GM23248 (cell line): ENCODE data around the gene CNGB1. TPM values are rescaled to one million over a fixed set of nuclear protein-coding genes. Genes with fewer than 3 reads are reported as not detected.
"Not testable (repeated sequence)": the region's sequence is repeated elsewhere in the genome, so short reads cannot be mapped to it uniquely, and the experiment has no call there.

Experiments
- DNase-seq: peaks from one replicate; pipeline ENCODE4 v3.0.0-alpha.2; 2015
- H2AFZ ChIP-seq: fragments of 200-600 bp; sonication (generic); 2 replicates; pipeline ENCODE4 v1.6.1; 2016; ENCODE audit warnings: antibody characterized with exemption
- H3F3A ChIP-seq: fragments of 200-600 bp; sonication (generic); 2 replicates; pipeline ENCODE4 v1.6.1; 2016; ENCODE audit warnings: mild to moderate bottlenecking, antibody characterized with exemption, mixed run types; ENCODE audit not compliant: insufficient read depth
- H3K27ac ChIP-seq: fragments of 200-600 bp; sonication (generic); 2 replicates; pipeline ENCODE4 v1.5.1; 2016; ENCODE audit warnings: mild to moderate bottlenecking
- H3K27me3 ChIP-seq: fragments of 200-600 bp; sonication (generic); replicated peaks from 2 replicates; pipeline ENCODE4 v1.6.1; 2016; ENCODE audit warnings: mild to moderate bottlenecking; ENCODE audit not compliant: insufficient read depth
- H3K36me3 ChIP-seq: fragments of 200-600 bp; sonication (generic); 2 replicates; pipeline ENCODE4 v1.6.1; 2016; ENCODE audit warnings: low read depth, mild to moderate bottlenecking
- H3K4me1 ChIP-seq: fragments of 200-600 bp; sonication (generic); 2 replicates; pipeline ENCODE4 v1.6.1; 2016; ENCODE audit warnings: mild to moderate bottlenecking; ENCODE audit not compliant: insufficient read depth
- H3K4me2 ChIP-seq: fragments of 200-600 bp; sonication (generic); one replicate; pipeline ENCODE4 v1.6.1; 2016; ENCODE audit warnings: mild to moderate bottlenecking; ENCODE audit not compliant: unreplicated experiment
- H3K4me3 ChIP-seq: fragments of 200-600 bp; sonication (generic); 2 replicates; pipeline ENCODE4 v1.5.1; 2016; ENCODE audit warnings: mild to moderate bottlenecking
- H3K79me2 ChIP-seq: fragments of 200-600 bp; sonication (generic); 2 replicates; pipeline ENCODE4 v1.6.1; 2016; ENCODE audit warnings: mild to moderate bottlenecking; ENCODE audit not compliant: insufficient read depth
- H3K9ac ChIP-seq: fragments of 200-600 bp; sonication (generic); 2 replicates; pipeline ENCODE4 v1.6.1; 2016; ENCODE audit warnings: mild to moderate bottlenecking
- H3K9me2 ChIP-seq: fragments of 200-600 bp; sonication (generic); 2 replicates; pipeline ENCODE4 v1.6.1; 2016; ENCODE audit warnings: mixed run types, mild to moderate bottlenecking, moderate library complexity; ENCODE audit not compliant: insufficient read depth
- H3K9me3 ChIP-seq: fragments of 200-600 bp; sonication (generic); one replicate; pipeline ENCODE4 v1.6.1; 2017; ENCODE audit warnings: low read depth
- H4K20me1 ChIP-seq: fragments of 200-600 bp; sonication (generic); 2 replicates; pipeline ENCODE4 v1.6.0; 2016; ENCODE audit not compliant: insufficient read depth
- EZH2 ChIP-seq: fragments of 200-600 bp; sonication (generic); IDR thresholded peaks from 2 replicates; pipeline ENCODE4 v1.6.1; 2018; ENCODE audit warnings: antibody characterized with exemption, mild to moderate bottlenecking; ENCODE audit not compliant: insufficient read depth, poor library complexity, severe bottlenecking
- EZH2phosphoT487 ChIP-seq: fragments of 200-600 bp; sonication (generic); IDR thresholded peaks from 2 replicates; pipeline ENCODE4 v1.6.1; 2018; ENCODE audit warnings: antibody characterized with exemption, moderate library complexity, mild to moderate bottlenecking, low read depth; ENCODE audit not compliant: insufficient read depth
- WGBS, 2 experiments: methylation state at CpG; one replicate each; pipeline ENCODE4 v1.1.6; 2015 to 2017; ENCODE audit warnings: low lambda C conversion rate in 2 of 2, low coverage in 1 of 2; ENCODE audit errors: missing lambda C conversion rate in 2 of 2; 5-methylcytosine and 5-hydroxymethylcytosine counted together
- in situ Hi-C: fragments of 300-500 bp; cut with MboI; formaldehyde crosslinking; loops from 2 replicates; pipeline ENCODE4 v1.15.0; 2020
- polyA plus RNA-seq: library from polyadenylated mRNA; unstranded; fragments of >200 nt; fragmentation: Nextera tagmentation; extraction: Ambion mirVana; gene quantifications from 2 replicates; pipeline ENCODE4 v1.2.1, GENCODE V29; 2016
- total RNA-seq: library from RNA; depleted of rRNA; stranded (reverse); fragments of >200 nt; shearing (Covaris generic); gene quantifications from 2 replicates; pipeline ENCODE4 v1.2.3, GENCODE V29; 2014

The CNGB1 gene
- total and polyA plus RNA-seq, 2 experiments from 2014 or later = not detected

GRCh38 chr16:57920215-57920879 is 50.6 kb downstream of the CNGB1 start:
- Histone ChIP-seq H3K4me2 (no peak overlapping the region), H3K9me2 (no peaks in the 10 kb centered on the region), H3K27ac (no peak overlapping the region), H3K27me3 (peaks cover 14% of the 10 kb centered on the region; the same call in 1 of the 2 replicates), H3K9me3 (no peaks in the 10 kb centered on the region), H3K9ac (no peak overlapping the region), H3K4me3 (no peak overlapping the region), H2AFZ (no peak overlapping the region), H3K4me1 (no peaks in the 10 kb centered on the region), H3K79me2 (no peaks in the 10 kb centered on the region), H3F3A (no peaks in the 10 kb centered on the region), H3K36me3 (no peaks in the 10 kb centered on the region), H4K20me1 (no peaks in the 10 kb centered on the region)
- TF ChIP-seq EZH2phosphoT487 = no peak
- no peak for TF ChIP-seq EZH2
- WGBS, 2 experiments = 68 to 71% methylated on average over 14 of the region's 14 CpGs
- in situ Hi-C loops = no loop called here
- DNase-seq = no peak

- no peak for DNase-seq
- Histone ChIP-seq H3K4me2 (no peak overlapping the region), H2AFZ (no peak overlapping the region), H3K27me3 (peaks cover 11% of the 10 kb centered on the region), H3K9me2 (no peaks in the 10 kb centered on the region), H3K27ac (no peak overlapping the region), H3K4me3 (no peak overlapping the region), H3K4me1 (no peaks in the 10 kb centered on the region), H3F3A (no peaks in the 10 kb centered on the region), H4K20me1 (no peaks in the 10 kb centered on the region), H3K9me3 (no peaks in the 10 kb centered on the region), H3K36me3 (no peaks in the 10 kb centered on the region), H3K79me2 (no peaks in the 10 kb centered on the region), H3K9ac (no peak overlapping the region)
- TF ChIP-seq EZH2phosphoT487 (no peak), EZH2 (no peak)
- in situ Hi-C loops = no loop called here
- WGBS, 2 experiments = 54 to 71% methylated on average over 6 of the region's 6 CpGs
Observed at GRCh38 chr16:57918994-57919393, 51.9 kb downstream of the CNGB1 start.

GRCh38 chr16:57918444-57918843 is 52.5 kb downstream of the CNGB1 start:
- Histone ChIP-seq H3K27ac (no peak overlapping the region), H3K79me2 (no peaks in the 10 kb centered on the region), H3K27me3 (peaks cover 7% of the 10 kb centered on the region), H4K20me1 (no peaks in the 10 kb centered on the region), H3K9me2 (no peaks in the 10 kb centered on the region), H3K4me1 (no peaks in the 10 kb centered on the region), H3K4me2 (no peak overlapping the region), H3K36me3 (no peaks in the 10 kb centered on the region), H3K9ac (no peak overlapping the region), H2AFZ (no peak overlapping the region), H3F3A (no peaks in the 10 kb centered on the region), H3K9me3 (no peaks in the 10 kb centered on the region), H3K4me3 (no peak overlapping the region)
- 70 to 73% methylated on average over 3 of the region's 3 CpGs for whole genome bisulfite sequencing, 2 experiments
- in situ Hi-C loops = no loop called here
- no peak for TF ChIP-seq EZH2phosphoT487
- TF ChIP-seq EZH2 = no peak
- DNase-seq = no peak

- H3K27ac ChIP-seq, H3K4me3 ChIP-seq, H3K9me3 ChIP-seq, H3K36me3 ChIP-seq, H3F3A ChIP-seq, H3K9ac ChIP-seq, H4K20me1 ChIP-seq, H3K79me2 ChIP-seq, H3K27me3 ChIP-seq, H3K4me1 ChIP-seq, in situ Hi-C loops, DNase-seq, H3K4me2 ChIP-seq, H3K9me2 ChIP-seq, H2AFZ ChIP-seq: not testable (repeated sequence)
Observed at GRCh38 chr16:57917929-57918328, 53.0 kb downstream of the CNGB1 start.

- H3K27ac ChIP-seq, H3K9ac ChIP-seq, H3F3A ChIP-seq, H2AFZ ChIP-seq, in situ Hi-C loops, H3K9me2 ChIP-seq, H3K4me3 ChIP-seq, H3K9me3 ChIP-seq, H3K4me1 ChIP-seq, H3K79me2 ChIP-seq, DNase-seq, H3K36me3 ChIP-seq, H3K27me3 ChIP-seq, H3K4me2 ChIP-seq, H4K20me1 ChIP-seq: not testable (repeated sequence)
- WGBS, 2 experiments = 95 to 100% methylated on average over 2 of the region's 2 CpGs
Observed at GRCh38 chr16:57917489-57917888, 53.4 kb downstream of the CNGB1 start.
